HG03457 (cell line): Measurements from ENCODE around the gene ROBO1.

Experiments used
- ATAC-seq: cut with Tn5 transposase; IDR thresholded peaks from one replicate; pipeline ENCODE4 v1.9.1; 2021; ENCODE audit warnings: moderate number of reproducible peaks; ENCODE audit not compliant: unreplicated experiment

Gene ROBO1

DNA sequence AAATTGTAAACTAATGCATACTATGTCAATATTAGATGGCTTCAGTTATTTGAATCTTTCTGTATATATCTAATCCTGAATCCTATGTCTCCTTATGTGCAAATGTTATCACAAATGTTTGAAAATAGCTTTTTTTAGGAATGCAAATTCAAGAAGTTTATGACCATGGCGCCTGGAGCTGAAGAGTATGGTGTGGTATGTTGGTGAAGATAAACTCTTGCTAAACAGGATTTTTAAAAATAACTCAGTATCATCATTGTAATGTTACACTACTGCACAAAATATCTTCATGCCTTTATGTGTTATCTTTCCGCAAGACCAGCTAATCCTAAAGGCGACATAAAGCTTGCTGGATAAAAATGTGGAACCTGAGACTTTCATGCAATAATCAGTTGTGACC, 382.6 kb downstream of the ROBO1 start:
- no peak for ATAC-seq

DNA sequence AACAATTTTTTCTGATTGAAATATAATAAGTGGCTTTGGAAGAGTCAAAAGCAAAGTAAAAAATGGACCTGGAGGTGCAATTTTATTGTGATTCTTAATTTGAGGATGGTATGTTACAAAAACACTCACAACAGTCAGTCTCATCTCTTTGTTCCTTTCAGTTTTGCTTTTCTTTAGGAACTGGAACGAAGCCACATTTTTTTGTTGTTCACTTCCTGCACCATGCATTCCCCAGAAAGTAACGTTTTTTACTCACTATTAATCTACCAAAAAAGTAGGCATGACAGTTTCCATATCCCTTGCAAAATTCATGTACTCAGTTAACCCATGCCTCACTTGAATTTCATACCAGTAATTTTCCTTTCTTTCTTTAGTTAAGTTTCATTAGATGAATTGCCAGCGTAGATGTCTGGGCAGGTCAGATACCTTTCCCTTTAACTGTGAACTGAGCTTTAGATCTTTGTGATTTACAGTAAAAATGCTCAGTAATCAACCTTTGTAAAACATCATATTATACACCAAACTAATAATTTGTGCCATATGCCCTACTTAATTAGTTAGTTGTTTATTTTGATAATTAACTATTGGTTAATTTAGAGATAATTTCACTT, 384.3 kb downstream of the ROBO1 start:
- ATAC-seq = no peak

DNA sequence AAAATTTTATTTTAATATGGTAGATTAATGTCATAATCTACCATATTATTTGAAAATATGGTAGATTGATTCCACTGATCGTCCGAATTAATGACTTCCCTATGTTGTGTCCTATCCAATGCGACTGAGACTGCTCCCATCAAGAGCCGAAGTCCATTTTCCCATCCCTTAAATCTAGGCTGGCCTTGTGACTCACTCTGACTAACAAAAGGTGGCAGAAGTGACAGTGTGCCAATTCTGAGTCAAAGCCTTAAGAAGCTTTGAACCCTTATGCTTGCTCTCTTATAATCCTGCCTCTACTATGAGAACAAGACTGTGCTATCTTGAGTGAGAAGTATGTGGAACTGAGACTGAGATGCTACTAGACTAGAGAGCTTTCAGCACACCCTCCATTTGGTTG, 387.2 kb downstream of the ROBO1 start:
- ATAC-seq = no peak

DNA sequence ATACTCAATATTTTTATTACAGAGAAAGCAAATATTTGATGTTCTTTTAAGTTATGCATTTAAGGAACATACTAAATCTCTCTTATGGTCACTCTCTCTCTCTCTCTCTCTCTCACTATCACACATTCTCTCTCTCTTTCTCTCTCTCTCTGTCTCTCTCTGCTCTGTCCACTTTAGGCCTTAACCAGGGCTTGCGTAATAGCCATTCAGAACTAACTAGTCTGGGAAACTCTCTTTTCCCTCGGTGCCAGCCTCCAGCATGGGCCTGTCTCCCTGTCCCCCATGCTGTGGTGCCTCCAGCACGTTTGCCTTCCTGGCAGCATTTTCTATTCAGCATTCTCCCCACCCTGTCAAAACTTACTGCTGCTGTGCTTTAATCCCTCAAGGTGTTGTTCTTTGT, 389.7 kb downstream of the ROBO1 start:
- no peak for ATAC-seq

DNA sequence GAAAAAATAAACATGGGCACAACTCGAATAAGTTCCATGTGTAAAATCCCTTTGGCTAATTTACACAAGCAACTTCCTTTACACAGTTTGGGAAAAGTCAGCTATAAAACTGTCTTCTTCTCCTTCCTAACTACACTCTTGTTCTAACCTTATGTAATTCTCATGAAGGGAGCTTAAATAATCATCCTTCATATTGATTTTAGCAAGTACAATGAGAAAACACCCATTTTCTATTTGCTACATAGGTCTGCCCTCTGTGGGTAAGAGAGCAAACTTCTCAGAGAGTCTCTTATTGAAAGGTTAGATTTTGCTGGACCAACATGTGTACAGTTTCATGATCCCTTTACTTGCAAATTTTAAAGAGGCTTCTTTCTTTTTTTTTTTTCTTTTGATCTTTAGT, 398.5 kb downstream of the ROBO1 start:
- no peak for ATAC-seq

DNA sequence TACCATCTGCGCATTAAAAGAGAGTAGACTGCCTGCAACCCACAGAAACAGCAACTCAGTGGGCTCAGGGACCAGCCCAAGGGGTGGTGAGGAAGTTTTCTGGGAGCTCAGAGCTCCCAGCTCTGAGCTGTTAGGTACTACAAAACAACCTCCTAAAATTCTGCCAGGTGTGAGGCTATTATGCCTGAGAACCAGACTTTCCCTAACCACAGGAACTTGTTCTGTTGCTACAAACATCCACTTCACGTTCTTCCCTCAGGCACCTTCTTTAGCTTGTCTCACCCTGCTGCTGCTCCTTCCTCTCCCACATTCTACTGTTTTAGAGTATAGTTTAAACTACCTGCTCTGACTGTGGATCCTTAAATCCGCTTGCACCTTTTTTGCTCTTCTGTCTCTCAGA, 399.4 kb downstream of the ROBO1 start:
- ATAC-seq = no peak

DNA sequence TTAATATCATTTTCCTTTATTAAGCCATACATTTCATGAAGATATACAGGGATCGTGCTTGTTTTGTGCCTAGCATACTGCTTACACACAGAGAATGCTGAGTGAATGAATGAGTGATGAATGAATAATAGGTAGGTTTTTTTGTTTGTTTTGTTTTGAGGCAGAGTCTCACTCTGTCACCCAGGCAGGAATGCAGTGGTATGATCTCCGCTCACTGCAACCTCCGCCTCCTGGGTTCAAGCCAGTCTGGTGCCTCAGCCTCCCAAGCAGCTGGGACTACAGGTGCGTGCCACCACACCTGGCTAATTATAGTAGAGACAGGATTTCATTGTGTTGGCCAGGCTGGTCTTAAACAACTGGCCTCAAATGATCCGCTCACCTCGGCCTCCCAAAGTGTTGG, 400.0 kb downstream of the ROBO1 start:
- ATAC-seq = no peak

DNA sequence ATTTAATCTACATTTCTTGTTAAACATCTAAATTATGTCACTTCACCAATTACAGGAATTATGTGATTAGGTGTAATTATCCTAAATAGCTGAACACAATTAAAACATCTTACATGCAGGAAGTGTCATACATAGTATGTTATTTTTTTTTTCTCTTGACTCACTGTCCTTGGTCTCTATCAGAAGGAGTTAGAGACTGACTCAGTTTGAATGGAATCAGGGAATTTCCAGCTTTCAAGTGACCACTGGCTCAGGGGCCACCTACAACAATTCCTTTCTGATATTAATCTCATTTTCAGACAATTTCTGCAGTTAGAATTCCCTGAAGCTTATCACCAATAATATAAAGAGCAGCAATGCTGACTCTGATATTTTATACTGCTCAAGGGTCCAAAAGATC, 400.7 kb downstream of the ROBO1 start:
- ATAC-seq = no peak

DNA sequence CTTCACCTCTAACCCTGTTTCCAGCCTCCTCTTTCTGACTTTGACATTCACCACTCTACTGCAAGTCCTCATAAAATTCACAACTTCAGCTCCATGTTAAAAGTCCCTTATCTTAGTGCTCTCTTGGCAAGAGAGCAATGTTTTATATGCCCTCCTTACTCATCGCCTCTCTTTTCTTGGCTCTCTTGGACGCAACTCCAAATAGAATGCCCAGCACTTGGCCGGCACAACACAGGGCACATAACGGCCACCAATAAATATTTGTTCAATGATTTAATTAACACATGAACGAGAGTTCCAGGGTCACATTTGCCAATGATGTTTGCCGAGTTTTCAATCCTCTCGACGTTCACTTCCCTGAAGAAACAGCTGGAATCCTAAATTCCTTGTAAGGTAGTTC, 401.4 kb downstream of the ROBO1 start:
- no peak for ATAC-seq

DNA sequence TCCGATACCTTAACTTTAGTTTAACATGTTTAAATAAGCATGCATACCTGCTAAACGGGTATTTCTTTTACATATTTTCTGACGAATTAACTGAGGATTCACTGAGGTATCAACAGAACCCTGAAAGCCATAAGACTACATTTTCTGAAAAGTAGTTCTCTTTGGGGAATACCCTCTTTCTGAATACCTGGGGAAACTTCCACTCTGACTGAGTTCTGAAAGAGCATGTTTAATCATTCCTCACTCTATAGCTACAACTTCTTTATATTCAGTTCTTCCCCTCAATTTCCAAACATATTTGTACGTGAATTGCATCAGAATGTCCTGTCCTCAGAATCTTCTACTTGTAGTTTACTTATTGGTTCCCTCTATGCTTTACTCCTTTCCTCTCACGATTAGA, 403.0 kb downstream of the ROBO1 start:
- no peak for ATAC-seq

DNA sequence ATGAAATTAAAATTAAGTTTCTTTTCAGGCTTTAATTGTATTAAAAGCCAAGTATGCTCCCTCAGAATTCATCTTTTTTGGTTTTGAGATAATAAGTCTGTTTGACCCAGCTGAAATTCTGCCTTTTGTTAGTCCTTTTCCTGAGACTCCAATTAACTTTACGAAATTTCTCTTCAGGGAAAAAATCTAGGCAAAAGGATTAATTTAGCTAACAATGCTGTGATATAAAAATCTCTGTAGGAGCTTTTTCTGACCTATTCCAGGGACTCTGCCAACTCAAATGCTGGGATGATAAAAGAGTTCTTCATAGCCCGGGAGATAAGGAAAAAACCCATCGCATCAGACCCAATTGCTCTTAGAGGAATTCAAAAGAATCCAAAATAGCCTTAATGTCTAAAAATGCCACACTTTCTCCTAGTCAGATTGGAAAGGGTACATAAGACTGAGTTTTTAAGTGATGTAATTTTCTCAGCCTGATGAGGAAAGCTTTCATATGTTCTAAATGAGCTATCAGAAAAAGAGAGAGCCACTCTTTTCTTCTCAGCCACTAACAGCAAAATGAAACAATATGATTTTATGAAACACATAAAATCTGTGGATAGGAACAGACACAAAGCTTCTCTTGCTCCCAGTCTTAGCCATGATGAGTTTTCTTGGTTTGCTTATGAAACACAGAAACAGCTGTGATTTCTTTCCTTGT, 405.1 kb downstream of the ROBO1 start:
- no peak for ATAC-seq

DNA sequence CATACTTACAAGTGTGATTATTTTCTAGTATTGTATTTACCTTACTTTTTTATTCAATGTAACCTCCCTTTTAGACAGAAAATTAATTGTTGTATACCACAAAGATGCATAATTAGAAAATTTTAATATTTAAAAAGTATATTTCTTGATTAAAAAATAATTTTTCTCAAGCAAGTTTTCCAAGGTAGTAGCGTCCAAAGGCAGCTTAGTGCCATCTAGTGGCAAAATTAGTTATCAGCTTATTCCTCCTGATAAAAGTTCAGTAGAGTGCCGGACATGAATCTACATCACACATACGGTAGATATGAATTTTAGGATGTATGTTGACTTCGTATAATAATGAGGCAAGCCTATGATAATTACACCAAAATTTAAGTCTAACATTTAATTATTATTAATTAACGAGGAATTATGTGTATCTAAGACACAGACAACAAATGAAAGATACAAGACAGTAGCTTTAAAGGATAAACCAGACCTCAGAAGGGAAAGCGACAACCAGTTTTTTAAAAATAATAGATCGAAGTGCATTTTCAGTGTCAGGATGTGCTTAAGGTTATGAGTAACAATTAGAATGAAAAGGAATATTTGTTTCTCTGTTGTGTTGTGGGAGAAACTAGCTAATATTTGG, 405.9 kb downstream of the ROBO1 start:
- ATAC-seq = no peak

DNA sequence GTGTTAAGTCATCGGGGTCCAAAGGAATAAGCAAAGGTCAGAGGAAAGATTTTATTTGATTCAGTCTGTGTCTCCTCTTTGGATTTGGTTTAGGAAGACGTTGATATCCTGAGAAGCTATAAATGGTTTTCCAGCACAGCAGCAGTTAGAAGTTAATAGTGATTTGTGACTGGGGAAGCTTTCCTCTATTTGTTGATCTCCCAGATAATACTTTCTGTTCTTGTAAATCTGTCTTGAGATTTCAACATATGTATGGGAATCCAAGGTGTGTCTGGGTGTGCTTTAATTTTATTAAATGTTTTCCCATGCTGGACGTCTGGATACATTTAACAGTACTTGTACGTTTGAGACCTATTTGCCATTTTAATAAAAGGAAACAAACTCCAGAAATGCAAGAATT, 409.5 kb downstream of the ROBO1 start:
- no peak for ATAC-seq

DNA sequence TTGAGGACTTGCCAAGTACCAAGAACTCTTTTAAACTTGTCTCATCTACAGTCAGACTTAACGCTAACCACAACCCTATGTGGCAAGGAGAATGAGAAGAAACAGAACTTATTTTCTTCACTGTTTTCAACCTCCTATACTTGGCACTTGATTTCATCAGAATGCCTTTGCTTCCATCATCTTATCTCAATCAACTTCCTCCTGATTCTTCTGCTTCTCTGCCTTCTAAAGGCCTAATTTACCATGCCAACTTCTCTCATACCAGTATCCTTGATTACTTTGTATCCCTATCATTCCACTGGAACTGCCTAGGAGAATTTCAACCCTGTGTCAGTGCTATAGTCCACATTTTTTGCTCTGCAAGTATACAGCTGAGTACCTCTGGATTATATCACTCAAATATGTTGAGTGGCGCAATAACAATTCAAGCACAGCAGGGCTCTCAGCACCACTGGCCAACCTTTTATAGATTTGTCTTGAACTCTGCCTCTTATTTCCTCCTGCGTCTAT, 413.6 kb downstream of the ROBO1 start:
- ATAC-seq = no peak

DNA sequence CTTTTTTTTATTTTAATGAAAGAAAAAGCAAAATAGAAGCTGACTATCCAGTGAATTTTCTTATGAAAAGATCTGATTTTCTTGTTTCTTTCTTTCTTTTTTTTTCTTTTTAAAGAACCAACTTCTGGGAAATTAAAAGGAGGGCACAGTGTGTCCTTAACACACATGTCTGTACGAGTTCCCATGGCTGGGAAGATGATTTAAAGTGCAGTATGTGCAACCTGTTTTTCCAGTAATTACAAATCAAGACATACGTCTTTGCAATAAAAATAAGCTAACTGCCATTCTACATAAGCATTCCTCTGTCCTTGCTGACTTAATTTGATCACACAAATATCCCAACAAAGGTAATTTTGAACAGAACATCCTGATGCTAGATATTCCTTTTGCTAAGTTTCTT, 416.1 kb downstream of the ROBO1 start:
- ATAC-seq = no peak

DNA sequence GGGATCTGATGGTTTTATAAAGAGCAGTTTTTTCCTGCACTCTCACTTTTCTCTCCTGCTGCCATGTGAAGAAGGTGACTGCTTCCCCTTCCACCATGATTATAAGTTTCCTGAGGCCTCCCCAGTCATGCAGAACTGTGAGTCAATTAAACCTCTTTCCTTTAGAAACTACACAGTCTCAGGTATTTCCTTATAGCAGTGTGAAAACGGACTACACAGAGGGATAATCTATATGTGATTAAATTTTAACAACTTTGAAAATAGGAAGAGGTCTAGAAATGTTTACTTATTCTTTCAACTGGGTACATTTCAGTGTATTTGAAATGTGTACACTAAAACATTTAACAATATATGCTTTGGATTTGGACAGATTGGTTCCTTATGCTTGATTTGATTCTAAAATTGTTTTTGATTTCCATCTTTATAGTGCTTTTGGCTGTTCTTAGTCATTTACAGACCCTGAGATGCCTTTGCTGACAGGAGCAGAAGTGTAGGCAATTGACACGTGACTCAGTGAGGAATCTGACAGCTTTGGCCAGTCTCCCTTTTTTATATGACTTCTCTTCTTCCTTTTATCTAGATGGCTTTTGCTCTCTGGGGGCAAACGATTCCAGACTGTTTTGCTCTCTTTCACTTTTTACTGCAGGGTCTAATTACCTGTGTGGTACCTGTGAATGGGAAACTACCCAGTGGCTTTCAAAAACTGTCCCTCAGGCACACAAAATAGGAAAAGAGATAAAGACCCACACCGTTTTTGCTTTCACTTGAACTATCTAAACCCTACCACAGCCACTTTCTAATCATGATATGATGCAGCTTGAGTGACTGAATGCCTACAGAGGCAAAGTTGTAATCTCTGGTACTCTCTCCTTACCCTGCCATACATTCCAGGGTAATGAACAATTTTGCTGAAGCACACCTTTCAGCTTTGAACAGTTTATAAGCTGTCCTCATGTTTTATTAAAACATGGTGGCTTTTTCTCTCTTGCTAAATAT, 422.6 kb downstream of the ROBO1 start:
- ATAC-seq = no peak

DNA sequence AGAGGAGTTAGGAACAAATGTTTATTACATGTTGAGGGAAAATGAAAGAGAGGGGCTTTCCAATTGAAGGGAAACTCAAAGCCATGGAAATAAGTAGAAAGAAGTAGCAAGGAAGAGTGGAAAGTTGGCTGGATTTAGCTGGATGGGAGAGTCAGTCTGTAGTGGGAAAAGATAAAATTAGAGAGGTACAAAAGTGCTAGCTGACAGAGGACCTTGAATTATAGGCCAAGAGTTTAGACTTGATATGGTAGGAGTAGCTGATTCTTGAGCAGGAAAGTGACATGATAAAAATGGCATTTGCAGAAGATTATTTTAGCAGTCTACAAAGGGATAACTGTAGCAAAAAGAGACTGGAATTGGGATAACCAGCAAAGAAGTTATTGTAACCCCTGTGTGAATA, 425.8 kb downstream of the ROBO1 start:
- ATAC-seq = no peak

DNA sequence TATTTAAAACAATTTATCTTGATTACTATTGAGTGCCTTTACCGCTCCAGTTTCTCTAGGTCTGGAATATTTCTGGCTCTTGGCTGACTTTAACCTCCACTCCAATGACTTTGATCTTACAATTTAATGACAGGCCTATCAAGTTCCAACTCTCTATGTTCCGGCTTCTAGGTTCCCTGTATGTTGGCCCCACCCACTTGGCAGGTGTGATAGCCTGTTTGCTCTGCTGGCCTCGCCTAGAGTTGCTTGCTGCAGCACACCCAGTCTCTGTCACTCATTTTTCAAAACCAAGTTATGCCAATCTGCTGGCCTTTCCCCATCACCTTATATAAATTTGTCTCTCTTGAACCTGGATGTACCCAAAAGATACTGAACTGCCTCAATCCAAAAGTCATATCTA, 428.0 kb downstream of the ROBO1 start:
- ATAC-seq = no peak

DNA sequence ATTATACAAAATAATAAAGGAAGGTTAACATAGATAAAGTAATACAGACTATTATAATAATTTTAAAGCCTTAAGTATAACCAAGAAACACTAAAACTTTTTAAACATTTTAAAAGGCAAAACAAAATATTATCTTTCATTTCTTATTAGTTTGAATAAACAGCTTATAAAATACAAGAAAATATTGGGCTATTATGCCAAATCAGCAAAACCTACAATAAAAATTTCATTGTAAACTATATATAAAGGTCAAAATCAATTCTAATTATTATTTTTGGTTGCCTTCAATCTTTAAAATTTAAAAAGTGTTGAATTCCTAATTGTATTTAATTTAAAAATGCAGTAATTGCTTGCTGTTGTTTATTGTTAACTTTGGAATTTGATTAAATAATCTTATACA, 430.0 kb downstream of the ROBO1 start:
- no peak for ATAC-seq

DNA sequence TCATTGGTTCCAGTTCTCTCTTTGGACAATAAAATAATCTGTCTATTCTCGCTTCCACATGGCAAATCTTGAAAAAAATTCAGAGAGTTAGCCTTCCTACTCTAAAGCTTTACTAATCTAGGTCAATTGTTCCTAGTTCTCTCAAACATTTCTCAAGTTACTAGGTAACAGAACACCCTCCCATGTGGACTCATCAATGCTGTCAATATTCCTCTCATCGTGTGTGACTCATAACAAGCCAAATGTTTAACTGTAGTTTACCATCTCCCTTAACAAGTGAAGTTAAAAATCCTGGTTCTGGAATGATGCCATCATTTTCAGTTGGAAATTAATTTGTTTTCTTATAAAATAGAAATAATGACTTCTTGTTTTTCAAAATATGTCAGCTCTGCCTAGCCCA, 438.6 kb downstream of the ROBO1 start:
- no peak for ATAC-seq

DNA sequence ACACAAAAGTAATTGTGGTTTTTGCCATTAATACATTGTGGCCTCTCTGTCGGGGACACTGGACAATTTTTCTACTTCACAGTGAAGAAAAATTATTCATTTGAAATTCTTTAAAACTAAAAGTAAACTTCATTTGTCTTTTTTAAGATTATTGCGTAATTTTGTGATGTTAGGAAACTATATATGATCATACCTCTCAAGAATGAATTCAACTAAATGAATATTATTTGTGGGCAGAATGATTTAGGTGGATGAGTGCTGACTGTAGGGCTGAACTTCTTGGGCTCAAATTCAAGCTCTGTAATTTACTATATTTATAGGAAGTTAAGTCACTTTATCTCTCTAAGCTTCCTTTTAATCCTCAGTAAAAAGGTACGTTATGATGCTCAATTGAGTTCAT, 441.2 kb downstream of the ROBO1 start:
- no peak for ATAC-seq
